GM23338 (cell line): ENCODE results near the gene CACUL1. TPM values are rescaled to one million over a fixed set of nuclear protein-coding genes. Genes with fewer than 3 reads are reported as not detected.

Experiments used
- ATAC-seq: fragments of 200-7000 bp; cut with Tn5 transposase; 3 replicates; pipeline ENCODE4 v1.9.1; 2020
- DNase-seq: peaks from one replicate; pipeline ENCODE4 v3.0.0-alpha.2; 2015; ENCODE audit warnings: low spot score
- H2AFZ ChIP-seq: fragments of 200-600 bp; sonication (generic); 2 replicates; pipeline ENCODE4 v1.8.0; 2016; ENCODE audit warnings: antibody characterized with exemption, mild to moderate bottlenecking, moderate library complexity
- H3F3A ChIP-seq: fragments of 200-600 bp; sonication (generic); replicated peaks from 2 replicates; pipeline ENCODE4 v1.8.0; 2017; ENCODE audit warnings: antibody characterized with exemption, mixed run types, low read depth
- H3K27ac ChIP-seq: fragments of 200-600 bp; sonication (generic); 2 replicates; pipeline ENCODE4 v1.6.1; 2016; ENCODE audit warnings: low read depth
- H3K27me3 ChIP-seq: fragments of 200-600 bp; sonication (generic); 2 replicates; pipeline ENCODE4 v1.8.0; 2016; ENCODE audit warnings: mild to moderate bottlenecking, mixed run types, moderate library complexity; ENCODE audit not compliant: insufficient read depth
- H3K36me3 ChIP-seq: fragments of 200-600 bp; sonication (generic); 2 replicates; pipeline ENCODE4 v1.8.0; 2016; ENCODE audit warnings: mild to moderate bottlenecking; ENCODE audit not compliant: insufficient read depth
- H3K4me1 ChIP-seq: fragments of 200-600 bp; sonication (generic); 2 replicates; pipeline ENCODE4 v1.8.0; 2016; ENCODE audit warnings: mild to moderate bottlenecking, moderate library complexity; ENCODE audit not compliant: insufficient read depth
- H3K4me2 ChIP-seq: fragments of 200-600 bp; sonication (generic); 2 replicates; pipeline ENCODE4 v1.7.1; 2017; ENCODE audit warnings: mixed run types
- H3K4me3 ChIP-seq: fragments of 200-600 bp; sonication (generic); 2 replicates; pipeline ENCODE4 v1.6.1; 2016; ENCODE audit warnings: mixed run types
- H3K79me2 ChIP-seq: fragments of 200-600 bp; sonication (generic); replicated peaks from 2 replicates; pipeline ENCODE4 v1.8.0; 2017; ENCODE audit warnings: mild to moderate bottlenecking; ENCODE audit not compliant: insufficient read depth
- H3K9me2 ChIP-seq: fragments of 200-600 bp; sonication (generic); 2 replicates; pipeline ENCODE4 v1.8.0; 2017; ENCODE audit not compliant: insufficient read depth
- H4K20me1 ChIP-seq: fragments of 200-600 bp; sonication (generic); replicated peaks from 2 replicates; pipeline ENCODE4 v1.8.0; 2017; ENCODE audit warnings: mild to moderate bottlenecking; ENCODE audit not compliant: insufficient read depth
- H3K27ac Mint-ChIP-seq: 2 replicates; pipeline ENCODE4 v1.8.0; 2020; ENCODE audit warnings: inconsistent platforms, mild to moderate bottlenecking, moderate library complexity, mixed read lengths
- H3K27me3 Mint-ChIP-seq: 3 replicates; pipeline ENCODE4 v1.8.0; 2022; ENCODE audit warnings: low read depth, mild to moderate bottlenecking, moderate library complexity, mixed read lengths, inconsistent platforms; ENCODE audit not compliant: insufficient read depth, poor library complexity
- H3K36me3 Mint-ChIP-seq: 3 replicates; pipeline ENCODE4 v1.8.0; 2021; ENCODE audit warnings: low read depth, mild to moderate bottlenecking, inconsistent platforms, moderate library complexity, mixed read lengths
- H3K4me1 Mint-ChIP-seq: 3 replicates; pipeline ENCODE4 v1.8.0; 2020; ENCODE audit warnings: mild to moderate bottlenecking, inconsistent platforms, mixed read lengths
- H3K4me3 Mint-ChIP-seq: 3 replicates; pipeline ENCODE4 v1.8.0; 2021; ENCODE audit warnings: moderate library complexity, mild to moderate bottlenecking, inconsistent platforms, mixed read lengths
- H3K9me3 Mint-ChIP-seq: 3 replicates; pipeline ENCODE4 v1.8.0; 2020; ENCODE audit warnings: moderate library complexity, mild to moderate bottlenecking, inconsistent platforms, mixed read lengths
- CREB1 ChIP-seq: fragments of 250-450 bp; sonication (Bioruptor Pico); IDR thresholded peaks from 2 replicates; pipeline ENCODE4 v1.5.0; 2020; ENCODE audit warnings: low read depth, mild to moderate bottlenecking, moderate library complexity
- CTCF ChIP-seq, 2 experiments: fragments of 200-600 bp in 1 of 2; sonication (generic) in 1 of 2; conservative IDR thresholded peaks; 2 replicates each; pipeline versions ENCODE4 v1.5.1 to v1.6.1; 2016 to 2017; ENCODE audit warnings: antibody characterized with exemption in 2 of 2, low read depth in 2 of 2, mild to moderate bottlenecking in 2 of 2, moderate library complexity in 1 of 2
- ETS1 ChIP-seq: IDR thresholded peaks from 2 replicates; pipeline ENCODE4 v1.6.1; 2016; ENCODE audit warnings: antibody characterized with exemption
- EZH2 ChIP-seq: fragments of 200-600 bp; sonication (generic); IDR thresholded peaks from one replicate; pipeline ENCODE4 v1.8.0; 2017; ENCODE audit warnings: antibody characterized with exemption, mild to moderate bottlenecking, low read depth; ENCODE audit not compliant: unreplicated experiment
- EZH2phosphoT487 ChIP-seq: fragments of 200-600 bp; sonication (generic); IDR thresholded peaks from one replicate; pipeline ENCODE4 v1.8.1; 2018; ENCODE audit warnings: antibody characterized with exemption; ENCODE audit not compliant: unreplicated experiment
- JUNB ChIP-seq: IDR thresholded peaks from one replicate; pipeline ENCODE4 v1.6.1; 2016; ENCODE audit warnings: antibody characterized with exemption; ENCODE audit not compliant: unreplicated experiment
- NANOG ChIP-seq: IDR thresholded peaks from 2 replicates; pipeline ENCODE4 v1.6.1; 2016; ENCODE audit warnings: antibody characterized with exemption, borderline replicate concordance
- POLR2AphosphoS5 ChIP-seq: IDR thresholded peaks from 2 replicates; pipeline ENCODE4 v1.6.1; 2016; ENCODE audit warnings: antibody characterized with exemption, low read depth
- REST ChIP-seq: IDR thresholded peaks from one replicate; pipeline ENCODE4 v1.6.1; 2018; ENCODE audit warnings: antibody characterized with exemption; ENCODE audit not compliant: unreplicated experiment
- STAT1 ChIP-seq: IDR thresholded peaks from one replicate; pipeline ENCODE4 v1.6.1; 2016; ENCODE audit warnings: antibody characterized with exemption; ENCODE audit not compliant: unreplicated experiment
- ZNF114 ChIP-seq: fragments of 250-450 bp; sonication (Bioruptor Pico); IDR thresholded peaks from 2 replicates; pipeline ENCODE4 v1.5.0; 2020; ENCODE audit warnings: mild to moderate bottlenecking, moderate library complexity
- ZNF331 ChIP-seq: fragments of 250-450 bp; sonication (Bioruptor Pico); IDR thresholded peaks from 2 replicates; pipeline ENCODE4 v1.5.0; 2020; ENCODE audit warnings: low read depth, mild to moderate bottlenecking, moderate library complexity
- polyA plus RNA-seq: library from polyadenylated mRNA; unstranded; fragments of >200 nt; fragmentation: Nextera tagmentation; extraction: Ambion mirVana; gene quantifications from 2 replicates; pipeline ENCODE4 v1.2.1, GENCODE V29; 2016
- total RNA-seq: library from RNA; depleted of rRNA; stranded (reverse); fragments of >200 nt; shearing (Covaris generic); gene quantifications from 2 replicates; pipeline ENCODE4 v1.2.3, GENCODE V29; 2014
- TF ChIP-seq, protein P1 (sequence below): fragments of 250-450 bp; sonication (Bioruptor Pico); IDR thresholded peaks from 2 replicates; pipeline ENCODE4 v1.5.0; 2020; ENCODE audit warnings: mild to moderate bottlenecking, moderate library complexity

The CACUL1 gene
- total and polyA plus RNA-seq, 2 experiments from 2014 or later, result 46.4 to 59.4 TPM

- H3K4me2 ChIP-seq, result no peak overlapping the region
- H4K20me1 ChIP-seq, result no peaks in the 10 kb centered on the region; the same call in 1 of the 2 replicates
- H3F3A ChIP-seq, result no peaks in the 10 kb centered on the region
- no peak overlapping the region for H3K27ac ChIP-seq
- Mint-ChIP-seq H3K36me3 (no peaks in the 10 kb centered on the region), H3K27ac (no peak overlapping the region; the same call in 1 of the 2 replicates), H3K4me1 (peaks cover 2% of the 10 kb centered on the region; the same call in 1 of the 3 replicates), H3K9me3 (no peaks in the 10 kb centered on the region), H3K4me3 (no peak overlapping the region), H3K27me3 (peaks cover 14% of the 10 kb centered on the region)
- no peaks in the 10 kb centered on the region for H3K36me3 ChIP-seq
- ATAC-seq (no peak), DNase-seq (no peak)
- TF ChIP-seq STAT1 (no peak), ZNF114 (no peak), CREB1 (CRISPR knock-in tag) (no peak), EZH2 (no peak), CTCF (conservative IDR thresholded peaks at IDR 0.05; ENCODE audit: low read depth in 2 of 2) (no peak), POLR2AphosphoS5 (no peak), EZH2phosphoT487 (no peak), ZNF331 (no peak), ETS1 (no peak), JUNB (no peak), NANOG (no peak), REST (no peak)
- TF ChIP-seq, protein P1, sequence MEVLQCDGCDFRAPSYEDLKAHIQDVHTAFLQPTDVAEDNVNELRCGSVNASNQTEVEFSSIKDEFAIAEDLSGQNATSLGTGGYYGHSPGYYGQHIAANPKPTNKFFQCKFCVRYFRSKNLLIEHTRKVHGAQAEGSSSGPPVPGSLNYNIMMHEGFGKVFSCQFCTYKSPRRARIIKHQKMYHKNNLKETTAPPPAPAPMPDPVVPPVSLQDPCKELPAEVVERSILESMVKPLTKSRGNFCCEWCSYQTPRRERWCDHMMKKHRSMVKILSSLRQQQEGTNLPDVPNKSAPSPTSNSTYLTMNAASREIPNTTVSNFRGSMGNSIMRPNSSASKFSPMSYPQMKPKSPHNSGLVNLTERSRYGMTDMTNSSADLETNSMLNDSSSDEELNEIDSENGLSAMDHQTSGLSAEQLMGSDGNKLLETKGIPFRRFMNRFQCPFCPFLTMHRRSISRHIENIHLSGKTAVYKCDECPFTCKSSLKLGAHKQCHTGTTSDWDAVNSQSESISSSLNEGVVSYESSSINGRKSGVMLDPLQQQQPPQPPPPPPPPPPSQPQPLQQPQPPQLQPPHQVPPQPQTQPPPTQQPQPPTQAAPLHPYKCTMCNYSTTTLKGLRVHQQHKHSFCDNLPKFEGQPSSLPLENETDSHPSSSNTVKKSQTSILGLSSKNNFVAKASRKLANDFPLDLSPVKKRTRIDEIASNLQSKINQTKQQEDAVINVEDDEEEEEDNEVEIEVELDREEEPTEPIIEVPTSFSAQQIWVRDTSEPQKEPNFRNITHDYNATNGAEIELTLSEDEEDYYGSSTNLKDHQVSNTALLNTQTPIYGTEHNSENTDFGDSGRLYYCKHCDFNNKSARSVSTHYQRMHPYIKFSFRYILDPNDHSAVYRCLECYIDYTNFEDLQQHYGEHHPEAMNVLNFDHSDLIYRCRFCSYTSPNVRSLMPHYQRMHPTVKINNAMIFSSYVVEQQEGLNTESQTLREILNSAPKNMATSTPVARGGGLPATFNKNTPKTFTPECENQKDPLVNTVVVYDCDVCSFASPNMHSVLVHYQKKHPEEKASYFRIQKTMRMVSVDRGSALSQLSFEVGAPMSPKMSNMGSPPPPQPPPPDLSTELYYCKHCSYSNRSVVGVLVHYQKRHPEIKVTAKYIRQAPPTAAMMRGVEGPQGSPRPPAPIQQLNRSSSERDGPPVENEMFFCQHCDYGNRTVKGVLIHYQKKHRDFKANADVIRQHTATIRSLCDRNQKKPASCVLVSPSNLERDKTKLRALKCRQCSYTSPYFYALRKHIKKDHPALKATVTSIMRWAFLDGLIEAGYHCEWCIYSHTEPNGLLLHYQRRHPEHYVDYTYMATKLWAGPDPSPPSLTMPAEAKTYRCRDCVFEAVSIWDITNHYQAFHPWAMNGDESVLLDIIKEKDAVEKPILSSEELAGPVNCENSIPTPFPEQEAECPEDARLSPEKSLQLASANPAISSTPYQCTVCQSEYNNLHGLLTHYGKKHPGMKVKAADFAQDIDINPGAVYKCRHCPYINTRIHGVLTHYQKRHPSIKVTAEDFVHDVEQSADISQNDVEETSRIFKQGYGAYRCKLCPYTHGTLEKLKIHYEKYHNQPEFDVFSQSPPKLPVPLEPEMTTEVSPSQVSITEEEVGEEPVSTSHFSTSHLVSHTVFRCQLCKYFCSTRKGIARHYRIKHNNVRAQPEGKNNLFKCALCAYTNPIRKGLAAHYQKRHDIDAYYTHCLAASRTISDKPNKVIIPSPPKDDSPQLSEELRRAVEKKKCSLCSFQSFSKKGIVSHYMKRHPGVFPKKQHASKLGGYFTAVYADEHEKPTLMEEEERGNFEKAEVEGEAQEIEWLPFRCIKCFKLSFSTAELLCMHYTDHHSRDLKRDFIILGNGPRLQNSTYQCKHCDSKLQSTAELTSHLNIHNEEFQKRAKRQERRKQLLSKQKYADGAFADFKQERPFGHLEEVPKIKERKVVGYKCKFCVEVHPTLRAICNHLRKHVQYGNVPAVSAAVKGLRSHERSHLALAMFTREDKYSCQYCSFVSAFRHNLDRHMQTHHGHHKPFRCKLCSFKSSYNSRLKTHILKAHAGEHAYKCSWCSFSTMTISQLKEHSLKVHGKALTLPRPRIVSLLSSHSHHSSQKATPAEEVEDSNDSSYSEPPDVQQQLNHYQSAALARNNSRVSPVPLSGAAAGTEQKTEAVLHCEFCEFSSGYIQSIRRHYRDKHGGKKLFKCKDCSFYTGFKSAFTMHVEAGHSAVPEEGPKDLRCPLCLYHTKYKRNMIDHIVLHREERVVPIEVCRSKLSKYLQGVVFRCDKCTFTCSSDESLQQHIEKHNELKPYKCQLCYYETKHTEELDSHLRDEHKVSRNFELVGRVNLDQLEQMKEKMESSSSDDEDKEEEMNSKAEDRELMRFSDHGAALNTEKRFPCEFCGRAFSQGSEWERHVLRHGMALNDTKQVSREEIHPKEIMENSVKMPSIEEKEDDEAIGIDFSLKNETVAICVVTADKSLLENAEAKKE (CRISPR knock-in tag), result no peak
- H2AFZ ChIP-seq, result no peak overlapping the region
- H3K27me3 ChIP-seq, result no peaks in the 10 kb centered on the region
- no peak overlapping the region for H3K4me3 ChIP-seq
- H3K79me2 ChIP-seq, result no peaks in the 10 kb centered on the region
- H3K9me2 ChIP-seq, result no peaks in the 10 kb centered on the region
- no peaks in the 10 kb centered on the region for H3K4me1 ChIP-seq
These were observed 81.7 kb downstream of the CACUL1 start for GRCh38 chr10:118672766-118673715.
